Putamen (tissue), 1 donor: ENCODE data around the gene ANKRD55.
A peak's percentile ranks its signal among the peaks of the same experiment; 100 is the strongest.
"Not testable (repeated sequence)": the region's sequence is repeated elsewhere in the genome, so short reads cannot be mapped to it uniquely, and the experiment has no call there.

Experiments
- DNase-seq: peaks from one replicate; pipeline ENCODE4 v3.0.0-alpha.2; 2016; ENCODE audit warnings: low spot score

Gene ANKRD55

GRCh38 chr5:56168066-56168478 lies 65.1 kb downstream of the ANKRD55 start:
- DNase-seq, result no peak

GRCh38 chr5:56167519-56167918 lies 65.6 kb downstream of the ANKRD55 start:
- no peak for DNase-seq

- no peak for DNase-seq
Observed at GRCh38 chr5:56166671-56167385, 66.3 kb downstream of the ANKRD55 start.

GRCh38 chr5:56164376-56164775 lies 68.8 kb downstream of the ANKRD55 start:
- peak; percentile 73 for DNase-seq

- DNase-seq, result no peak
Observed at GRCh38 chr5:56161927-56162326, 71.2 kb downstream of the ANKRD55 start.

- DNase-seq, result no peak
Observed at GRCh38 chr5:56161439-56161823, 71.7 kb downstream of the ANKRD55 start.

GRCh38 chr5:56160723-56161438 lies 72.2 kb downstream of the ANKRD55 start:
- no peak for DNase-seq

- DNase-seq, result no peak
Observed at GRCh38 chr5:56159521-56159947, 73.6 kb downstream of the ANKRD55 start.

GRCh38 chr5:56158331-56158960 lies 74.7 kb downstream of the ANKRD55 start:
- DNase-seq, result no peak

- not testable (repeated sequence) for DNase-seq
Observed at GRCh38 chr5:56157191-56157621, 75.9 kb downstream of the ANKRD55 start.

- not testable (repeated sequence) for DNase-seq
Observed at GRCh38 chr5:56156585-56157190, 76.4 kb downstream of the ANKRD55 start.

- DNase-seq, result peak; percentile 55
Observed at GRCh38 chr5:56155992-56156584, 77.0 kb downstream of the ANKRD55 start.

- DNase-seq, result no peak
Observed at GRCh38 chr5:56154732-56155484, 78.2 kb downstream of the ANKRD55 start.

GRCh38 chr5:56152437-56152836 lies 80.7 kb downstream of the ANKRD55 start:
- DNase-seq, result no peak

- not testable (repeated sequence) for DNase-seq
Observed at GRCh38 chr5:56150756-56151155, 82.4 kb downstream of the ANKRD55 start.

- no peak for DNase-seq
Observed at GRCh38 chr5:56148453-56148971, 84.6 kb downstream of the ANKRD55 start.

- no peak for DNase-seq
Observed at GRCh38 chr5:56147659-56148230, 85.4 kb downstream of the ANKRD55 start.

GRCh38 chr5:56147106-56147505 lies 86.0 kb downstream of the ANKRD55 start:
- no peak for DNase-seq

- no peak for DNase-seq
Observed at GRCh38 chr5:56146674-56147073, 86.5 kb downstream of the ANKRD55 start.

GRCh38 chr5:56145511-56145910 lies 87.6 kb downstream of the ANKRD55 start:
- no peak for DNase-seq

GRCh38 chr5:56145106-56145505 lies 88.0 kb downstream of the ANKRD55 start:
- DNase-seq, result no peak
